ENCODE measurements around the gene ATP9B. TPM values are rescaled to one million over a fixed set of nuclear protein-coding genes. Genes with fewer than 3 reads are reported as not detected.

ATP9B gene
- polyA plus RNA-seq, 4 donors, result 4.3 to 19.6 (median 12.2) TPM

DNA sequence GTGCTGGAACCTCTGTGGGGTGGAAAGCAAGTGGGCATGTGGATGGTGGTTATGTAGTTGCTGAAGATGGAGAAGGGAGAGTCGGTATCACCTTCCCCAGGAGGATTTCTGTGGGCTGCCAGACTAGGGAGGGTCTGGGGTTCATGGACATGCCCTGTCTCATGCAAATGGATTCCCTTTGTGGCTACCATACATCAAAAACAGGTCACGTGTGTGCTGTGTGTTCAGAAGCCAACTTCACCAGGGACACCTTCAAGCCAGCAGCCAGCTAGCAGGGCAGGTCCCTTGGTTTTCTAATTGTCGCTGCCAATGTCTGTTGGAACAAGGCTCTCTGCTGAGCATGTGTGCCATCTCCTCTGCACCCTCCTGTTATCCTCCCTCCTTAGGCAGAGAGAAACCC is 155.2 kb downstream of the ATP9B start:
- H3K4me1 ChIP-seq (ENCODE audit: control insufficient read depth in 3 of 3, insufficient read depth in 2 of 3, low read depth in 1 of 3, low read length in 2 of 3), result no peaks in the 10 kb centered on the region
- no peak overlapping the region for H3K4me3 ChIP-seq (ENCODE audit: low read depth in 1 of 3, low read length in 3 of 3)
- no peaks in the 10 kb centered on the region for H3K27me3 ChIP-seq (ENCODE audit: control insufficient read depth in 3 of 3, insufficient read depth in 3 of 3, low read length in 3 of 3)
- WGBS, 3 donors, result 91 to 96% (median 95%) methylated on average over 3 of the region's 3 CpGs
- no peak overlapping the region for H3K27ac ChIP-seq (ENCODE audit: low read depth in 1 of 3, low read length in 2 of 3)
- H3K36me3 ChIP-seq (ENCODE audit: control insufficient read depth in 3 of 3, insufficient read depth in 2 of 3, low read depth in 1 of 3, low read length in 3 of 3), result peaks cover 0 to 31% (median 0%) of the 10 kb centered on the region in 3 donors
- FAIRE-seq (no peak), DNase-seq (no peak)
- H3K9me3 ChIP-seq (ENCODE audit: control insufficient read depth in 2 of 2, insufficient read depth in 1 of 2, low read depth in 1 of 2, low read length in 1 of 2), result no peaks in the 10 kb centered on the region

DNA sequence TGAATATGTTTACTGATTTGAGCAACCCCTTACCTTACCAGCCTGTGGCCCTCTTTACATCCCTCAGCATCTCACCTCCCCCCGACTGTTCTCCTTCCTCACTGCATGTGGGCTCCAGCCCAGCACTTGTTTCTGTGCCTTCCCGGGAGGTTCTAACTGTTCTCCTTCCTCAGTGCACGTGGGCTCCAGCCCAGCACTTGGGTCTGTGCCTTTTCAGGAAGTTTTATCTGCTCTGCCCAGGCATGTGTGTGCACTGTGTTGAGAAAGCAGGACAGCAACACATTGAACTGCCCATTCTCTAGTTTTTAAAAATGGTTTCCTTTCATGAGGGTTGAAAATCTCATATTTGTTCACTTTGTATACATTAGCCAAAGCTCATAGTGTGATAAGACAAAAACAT is 158.4 kb downstream of the ATP9B start:
- H3K36me3 ChIP-seq (ENCODE audit: control insufficient read depth in 3 of 3, insufficient read depth in 2 of 3, low read depth in 1 of 3, low read length in 3 of 3), result peaks cover 0 to 17% (median 0%) of the 10 kb centered on the region in 3 donors
- H3K9me3 ChIP-seq (ENCODE audit: control insufficient read depth in 2 of 2, insufficient read depth in 1 of 2, low read depth in 1 of 2, low read length in 1 of 2), result no peaks in the 10 kb centered on the region
- no peak overlapping the region for H3K4me3 ChIP-seq (ENCODE audit: low read depth in 1 of 3, low read length in 3 of 3)
- 81 to 92% (median 86%) methylated on average over 3 of the region's 3 CpGs for WGBS, 3 donors
- H3K27me3 ChIP-seq (ENCODE audit: control insufficient read depth in 3 of 3, insufficient read depth in 3 of 3, low read length in 3 of 3), result no peaks in the 10 kb centered on the region
- no peaks in the 10 kb centered on the region for H3K4me1 ChIP-seq (ENCODE audit: control insufficient read depth in 3 of 3, insufficient read depth in 2 of 3, low read depth in 1 of 3, low read length in 2 of 3)
- FAIRE-seq, result no peak
- no peak for DNase-seq
- no peak overlapping the region for H3K27ac ChIP-seq (ENCODE audit: low read depth in 1 of 3, low read length in 2 of 3)

DNA sequence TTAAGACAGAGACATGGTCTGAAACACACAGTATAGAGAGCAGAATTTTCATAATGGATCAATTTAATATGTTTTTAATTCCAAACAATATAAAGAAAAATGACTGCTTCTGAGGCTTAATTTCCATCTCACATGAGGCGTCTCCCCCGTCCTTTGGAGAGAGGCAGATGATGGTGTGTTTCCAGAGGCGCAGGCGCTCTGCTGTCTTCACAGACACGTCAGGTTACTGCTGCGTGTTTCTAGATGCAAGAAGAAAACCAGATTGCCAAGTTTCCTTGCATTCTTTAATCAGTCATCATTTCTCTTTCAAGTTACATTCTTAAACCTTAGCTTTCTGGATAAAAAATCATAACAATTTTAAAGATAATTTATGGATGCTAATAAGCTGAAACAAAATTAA is 160.2 kb downstream of the ATP9B start:
- Histone ChIP-seq H3K4me1 (ENCODE audit: control insufficient read depth in 3 of 3, insufficient read depth in 2 of 3, low read depth in 1 of 3, low read length in 2 of 3) (no peaks in the 10 kb centered on the region), H3K27me3 (ENCODE audit: control insufficient read depth in 3 of 3, insufficient read depth in 3 of 3, low read length in 3 of 3) (no peaks in the 10 kb centered on the region), H3K9me3 (ENCODE audit: control insufficient read depth in 2 of 2, insufficient read depth in 1 of 2, low read depth in 1 of 2, low read length in 1 of 2) (no peaks in the 10 kb centered on the region), H3K36me3 (ENCODE audit: control insufficient read depth in 3 of 3, insufficient read depth in 2 of 3, low read depth in 1 of 3, low read length in 3 of 3) (peaks cover 0 to 18% (median 0%) of the 10 kb centered on the region in 3 donors), H3K4me3 (ENCODE audit: low read depth in 1 of 3, low read length in 3 of 3) (no peak overlapping the region), H3K27ac (ENCODE audit: low read depth in 1 of 3, low read length in 2 of 3) (no peak overlapping the region)
- DNase-seq (no peak), FAIRE-seq (no peak)
- WGBS, 3 donors, result 95 to 98% (median 96%) methylated on average over 6 of the region's 6 CpGs

DNA sequence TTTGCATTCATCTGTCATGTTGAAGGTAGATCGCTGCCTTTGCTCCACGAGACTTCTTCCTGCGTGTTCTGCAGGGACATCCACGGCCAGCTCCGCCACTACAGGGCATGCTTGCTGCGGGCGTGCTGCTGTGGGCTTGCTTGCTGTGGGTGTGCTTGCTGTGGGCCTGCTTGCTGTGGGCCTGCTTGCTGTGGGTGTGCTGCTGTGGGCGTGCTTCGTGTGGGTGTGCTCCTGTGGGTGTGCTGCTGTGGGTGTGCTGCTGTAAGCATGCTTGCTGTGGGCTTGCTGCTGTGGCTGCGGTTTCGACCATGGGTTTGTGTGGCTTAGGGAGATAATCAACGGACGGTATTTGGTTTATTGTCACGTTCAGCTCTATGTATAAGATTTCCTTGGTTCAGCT is 165.2 kb downstream of the ATP9B start:
- WGBS, 3 donors, result 86 to 96% (median 92%) methylated on average over 14 of the region's 14 CpGs
- no peak overlapping the region for H3K27ac ChIP-seq (ENCODE audit: low read depth in 1 of 3, low read length in 2 of 3)
- FAIRE-seq, result no peak
- no peaks in the 10 kb centered on the region for H3K27me3 ChIP-seq (ENCODE audit: control insufficient read depth in 3 of 3, insufficient read depth in 3 of 3, low read length in 3 of 3)
- peaks cover 0 to 10% (median 0%) of the 10 kb centered on the region in 3 donors for H3K36me3 ChIP-seq (ENCODE audit: control insufficient read depth in 3 of 3, insufficient read depth in 2 of 3, low read depth in 1 of 3, low read length in 3 of 3)
- no peaks in the 10 kb centered on the region for H3K4me1 ChIP-seq (ENCODE audit: control insufficient read depth in 3 of 3, insufficient read depth in 2 of 3, low read depth in 1 of 3, low read length in 2 of 3)
- H3K4me3 ChIP-seq (ENCODE audit: low read depth in 1 of 3, low read length in 3 of 3), result no peak overlapping the region
- no peaks in the 10 kb centered on the region for H3K9me3 ChIP-seq (ENCODE audit: control insufficient read depth in 2 of 2, insufficient read depth in 1 of 2, low read depth in 1 of 2, low read length in 1 of 2)
- no peak for DNase-seq

DNA sequence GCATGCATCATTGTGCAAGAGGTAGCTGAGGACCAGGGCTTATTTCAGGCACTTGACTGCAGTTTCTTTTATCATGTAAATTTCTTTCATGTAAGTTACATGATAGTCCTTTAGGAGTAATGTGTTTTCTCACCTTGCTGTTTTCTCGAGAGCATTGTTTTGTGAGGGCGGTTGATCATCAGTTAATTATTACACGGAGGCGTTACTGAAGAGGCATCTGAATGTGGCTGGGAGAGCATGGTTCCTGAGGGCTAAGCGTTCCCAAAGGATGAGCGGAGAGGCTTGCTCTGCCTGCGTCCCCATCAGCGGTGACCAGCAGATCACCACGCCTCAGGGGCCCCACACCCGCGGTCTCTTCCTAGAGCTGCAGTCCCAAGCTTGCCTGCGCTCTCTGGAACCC is 170.4 kb downstream of the ATP9B start:
- no peaks in the 10 kb centered on the region for H3K27me3 ChIP-seq (ENCODE audit: control insufficient read depth in 3 of 3, insufficient read depth in 3 of 3, low read length in 3 of 3)
- peaks cover 0 to 9% (median 0%) of the 10 kb centered on the region in 3 donors for H3K36me3 ChIP-seq (ENCODE audit: control insufficient read depth in 3 of 3, insufficient read depth in 2 of 3, low read depth in 1 of 3, low read length in 3 of 3)
- no peaks in the 10 kb centered on the region for H3K4me1 ChIP-seq (ENCODE audit: control insufficient read depth in 3 of 3, insufficient read depth in 2 of 3, low read depth in 1 of 3, low read length in 2 of 3)
- DNase-seq, result no peak
- FAIRE-seq, result no peak
- no peak overlapping the region for H3K27ac ChIP-seq (ENCODE audit: low read depth in 1 of 3, low read length in 2 of 3)
- no peaks in the 10 kb centered on the region for H3K9me3 ChIP-seq (ENCODE audit: control insufficient read depth in 2 of 2, insufficient read depth in 1 of 2, low read depth in 1 of 2, low read length in 1 of 2)
- no peak overlapping the region for H3K4me3 ChIP-seq (ENCODE audit: low read depth in 1 of 3, low read length in 3 of 3)
- 94 to 97% (median 97%) methylated on average over 12 of the region's 12 CpGs for WGBS, 3 donors

DNA sequence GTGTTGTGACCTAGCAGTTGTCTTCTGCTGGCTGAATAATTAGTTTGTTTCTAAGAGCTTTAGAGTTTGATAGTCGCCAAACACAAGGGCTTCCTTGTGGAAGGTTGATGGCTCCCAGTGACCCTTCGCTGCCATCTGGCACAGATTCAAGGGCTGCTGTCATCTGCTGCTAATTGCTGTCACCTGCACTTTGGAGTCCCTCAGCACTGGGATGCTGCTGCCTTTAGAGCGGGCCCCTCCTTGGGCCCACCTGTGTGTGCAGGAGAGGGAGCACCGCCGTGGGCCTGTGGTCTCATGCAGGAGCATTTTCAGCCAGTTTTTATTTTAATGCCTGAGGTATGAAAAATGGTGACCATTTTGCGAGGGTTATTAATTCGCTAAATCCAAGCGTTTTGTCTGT is 172.6 kb downstream of the ATP9B start:
- Histone ChIP-seq H3K27me3 (ENCODE audit: control insufficient read depth in 3 of 3, insufficient read depth in 3 of 3, low read length in 3 of 3) (no peaks in the 10 kb centered on the region), H3K9me3 (ENCODE audit: control insufficient read depth in 2 of 2, insufficient read depth in 1 of 2, low read depth in 1 of 2, low read length in 1 of 2) (no peaks in the 10 kb centered on the region), H3K4me3 (ENCODE audit: low read depth in 1 of 3, low read length in 3 of 3) (no peak overlapping the region), H3K36me3 (ENCODE audit: control insufficient read depth in 3 of 3, insufficient read depth in 2 of 3, low read depth in 1 of 3, low read length in 3 of 3) (peaks cover 0 to 12% (median 0%) of the 10 kb centered on the region in 3 donors), H3K4me1 (ENCODE audit: control insufficient read depth in 3 of 3, insufficient read depth in 2 of 3, low read depth in 1 of 3, low read length in 2 of 3) (no peaks in the 10 kb centered on the region), H3K27ac (ENCODE audit: low read depth in 1 of 3, low read length in 2 of 3) (no peak overlapping the region)
- FAIRE-seq (no peak), DNase-seq (no peak)
- WGBS, 3 donors, result 85 to 89% (median 86%) methylated on average over 8 of the region's 8 CpGs

DNA sequence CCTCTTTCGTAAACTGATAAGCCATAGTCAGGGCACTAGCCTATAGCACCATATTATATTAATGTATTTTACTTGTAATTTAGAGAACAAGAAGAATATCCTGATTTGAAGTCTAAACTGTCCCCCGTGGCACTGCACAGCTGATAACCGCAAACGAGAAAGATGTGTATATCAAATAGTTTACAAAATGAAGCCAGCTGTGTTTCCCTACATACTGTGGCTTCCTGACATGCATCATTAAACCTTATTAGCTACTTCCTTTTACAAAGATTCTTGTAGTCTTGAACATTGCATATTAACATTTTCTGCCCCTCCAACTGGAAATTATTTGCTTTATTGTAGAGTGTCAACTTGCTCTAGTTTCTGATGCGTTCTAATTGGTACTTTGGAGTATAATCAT is 173.1 kb downstream of the ATP9B start:
- DNase-seq, result no peak
- WGBS, 3 donors, result 74 to 87% (median 87%) methylated on average over 5 of the region's 5 CpGs
- no peak for FAIRE-seq

DNA sequence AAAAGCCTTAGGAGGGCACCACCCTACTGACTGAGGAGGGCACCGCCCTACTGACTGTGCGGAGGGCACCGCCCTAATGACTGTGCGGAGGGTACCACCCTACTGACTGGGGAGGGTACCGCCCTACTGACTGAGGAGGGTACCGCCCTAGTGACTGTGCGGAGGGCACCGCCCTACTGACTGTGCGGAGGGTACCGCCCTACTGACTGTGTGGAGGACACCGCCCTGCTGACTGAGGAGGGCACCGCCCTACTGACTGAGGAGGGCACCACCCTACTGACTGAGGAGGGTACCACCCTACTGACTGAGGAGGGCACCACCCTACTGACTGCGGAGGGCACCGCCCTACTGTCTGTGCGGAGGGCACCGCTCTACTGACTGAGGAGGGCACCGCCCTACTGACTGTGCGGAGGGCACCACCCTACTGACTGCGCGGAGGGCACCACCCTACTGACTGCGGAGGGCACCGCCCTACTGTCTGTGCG is 176.4 kb downstream of the ATP9B start:
- 84 to 91% (median 87%) methylated on average over 18 to 23 of the region's 23 CpGs for WGBS, 3 donors
- Histone ChIP-seq H3K27ac (ENCODE audit: low read depth in 1 of 3, low read length in 2 of 3) (no peak overlapping the region), H3K27me3 (ENCODE audit: control insufficient read depth in 3 of 3, insufficient read depth in 3 of 3, low read length in 3 of 3) (no peaks in the 10 kb centered on the region), H3K9me3 (ENCODE audit: control insufficient read depth in 2 of 2, insufficient read depth in 1 of 2, low read depth in 1 of 2, low read length in 1 of 2) (no peaks in the 10 kb centered on the region), H3K36me3 (ENCODE audit: control insufficient read depth in 3 of 3, insufficient read depth in 2 of 3, low read depth in 1 of 3, low read length in 3 of 3) (peaks cover 0 to 3% (median 0%) of the 10 kb centered on the region in 3 donors), H3K4me3 (ENCODE audit: low read depth in 1 of 3, low read length in 3 of 3) (no peak overlapping the region), H3K4me1 (ENCODE audit: control insufficient read depth in 3 of 3, insufficient read depth in 2 of 3, low read depth in 1 of 3, low read length in 2 of 3) (no peaks in the 10 kb centered on the region)
- FAIRE-seq (no peak), DNase-seq (no peak)

More for the DNA sequence above, 173.1 kb downstream of the ATP9B start:
- Histone ChIP-seq H3K36me3 (ENCODE audit: control insufficient read depth in 3 of 3, insufficient read depth in 2 of 3, low read depth in 1 of 3, low read length in 3 of 3) (peaks cover 0 to 12% (median 0%) of the 10 kb centered on the region in 3 donors), H3K27me3 (ENCODE audit: control insufficient read depth in 3 of 3, insufficient read depth in 3 of 3, low read length in 3 of 3) (no peaks in the 10 kb centered on the region), H3K27ac (ENCODE audit: low read depth in 1 of 3, low read length in 2 of 3) (no peak overlapping the region), H3K9me3 (ENCODE audit: control insufficient read depth in 2 of 2, insufficient read depth in 1 of 2, low read depth in 1 of 2, low read length in 1 of 2) (no peaks in the 10 kb centered on the region), H3K4me1 (ENCODE audit: control insufficient read depth in 3 of 3, insufficient read depth in 2 of 3, low read depth in 1 of 3, low read length in 2 of 3) (no peaks in the 10 kb centered on the region), H3K4me3 (ENCODE audit: low read depth in 1 of 3, low read length in 3 of 3) (no peak overlapping the region)

All from small intestine (tissue), 7 donors.